EH (cell line): ENCODE results near the gene PRKG1.
A peak's percentile ranks its signal among the peaks of the same experiment; 100 is the strongest.

Experiments used
- DNase-seq: peaks from one replicate; pipeline ENCODE4 v3.0.0-alpha.2; 2015; ENCODE audit warnings: low read depth

PRKG1 gene

DNA sequence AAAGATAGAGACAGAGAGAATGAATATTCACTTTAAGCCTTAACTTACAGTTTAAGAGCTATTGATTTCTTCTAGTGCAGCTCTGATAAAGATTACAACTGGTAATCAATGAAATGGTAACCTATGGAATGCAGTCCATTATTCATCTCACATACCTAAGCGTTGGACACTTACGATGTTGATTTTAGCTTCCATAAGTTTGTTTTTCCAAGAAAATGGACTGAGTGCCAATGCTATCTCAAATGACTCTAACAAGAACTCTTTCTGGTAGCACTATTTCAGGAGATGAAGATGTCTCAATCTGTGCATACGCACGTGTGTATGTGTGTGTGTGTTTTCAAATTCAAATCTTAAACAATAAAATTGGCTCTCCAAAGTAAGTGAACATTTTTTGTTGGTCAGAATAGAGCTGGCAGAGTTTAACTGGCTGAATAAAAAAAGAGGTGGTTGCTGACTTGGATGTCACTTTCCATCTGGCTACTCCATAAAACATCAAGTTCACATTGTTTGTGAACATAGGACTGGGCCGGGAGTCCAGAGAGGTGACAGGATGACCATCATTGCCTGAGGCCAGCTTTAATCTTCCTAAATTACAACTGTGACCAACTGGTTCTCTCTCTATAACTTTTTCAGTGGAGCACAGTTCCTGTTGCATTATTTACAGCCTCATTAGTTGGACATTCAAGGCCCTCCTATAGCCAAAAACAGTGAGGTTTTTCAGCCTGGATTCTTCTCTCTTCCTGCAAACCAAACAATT is 732.0 kb downstream of the PRKG1 start:
- peak; percentile 37 for DNase-seq

DNA sequence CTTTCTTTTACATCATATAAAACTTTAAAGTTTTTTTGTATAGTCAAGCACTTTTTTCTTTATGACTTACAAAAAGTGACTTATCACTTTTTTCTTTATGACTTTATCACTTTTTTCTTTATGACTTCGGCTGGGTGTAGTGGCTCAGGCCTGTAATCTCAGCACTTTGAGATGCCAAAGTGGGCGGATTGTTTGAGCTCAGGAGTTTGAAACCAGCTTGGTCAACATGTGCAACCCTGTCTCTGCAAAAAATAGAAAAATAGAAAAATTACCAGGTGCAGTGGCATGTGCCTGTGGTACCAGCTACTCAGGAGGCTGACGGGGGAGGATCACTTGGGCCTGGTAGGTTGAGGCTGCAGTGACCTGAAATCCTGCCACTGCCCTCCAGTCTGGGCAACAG is 733.9 kb downstream of the PRKG1 start:
- DNase-seq = no peak

DNA sequence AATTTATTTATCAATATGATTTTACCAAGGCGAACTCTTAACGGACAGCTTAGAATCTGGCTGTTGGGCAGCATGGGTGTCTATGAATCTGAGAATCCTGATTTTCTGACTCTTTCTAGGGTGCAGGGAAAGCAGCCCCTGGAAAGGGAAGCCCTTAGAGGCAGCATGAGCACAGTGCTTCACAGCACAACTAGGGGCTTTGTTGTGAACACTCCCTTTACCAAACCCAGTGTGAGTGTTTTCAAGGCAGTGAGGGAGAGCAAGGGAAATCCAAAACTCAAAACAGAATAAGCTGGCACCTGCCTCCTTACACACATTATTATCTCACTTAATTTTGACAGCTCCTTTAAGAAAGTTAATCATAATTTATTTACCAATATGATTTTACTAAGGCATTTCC is 741.4 kb downstream of the PRKG1 start:
- DNase-seq = no peak

DNA sequence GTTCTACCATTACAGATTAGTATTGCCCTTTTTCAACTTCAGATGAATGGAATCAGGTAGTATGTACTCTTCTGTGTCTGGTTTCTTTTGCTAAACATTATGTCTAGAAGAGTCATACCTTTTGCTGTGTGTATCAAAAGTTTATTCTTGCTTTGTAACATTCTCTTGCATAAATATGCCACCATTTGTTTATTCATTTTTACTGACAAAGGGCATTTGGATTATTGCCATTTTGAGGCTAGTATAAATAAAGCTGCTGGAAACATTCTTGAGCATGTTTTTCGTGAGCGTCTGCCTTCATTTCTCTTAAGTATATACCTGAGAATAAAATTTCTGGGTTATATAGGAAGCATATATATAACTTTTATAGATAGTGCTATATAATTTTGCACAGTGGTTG is 746.8 kb downstream of the PRKG1 start:
- no peak for DNase-seq

DNA sequence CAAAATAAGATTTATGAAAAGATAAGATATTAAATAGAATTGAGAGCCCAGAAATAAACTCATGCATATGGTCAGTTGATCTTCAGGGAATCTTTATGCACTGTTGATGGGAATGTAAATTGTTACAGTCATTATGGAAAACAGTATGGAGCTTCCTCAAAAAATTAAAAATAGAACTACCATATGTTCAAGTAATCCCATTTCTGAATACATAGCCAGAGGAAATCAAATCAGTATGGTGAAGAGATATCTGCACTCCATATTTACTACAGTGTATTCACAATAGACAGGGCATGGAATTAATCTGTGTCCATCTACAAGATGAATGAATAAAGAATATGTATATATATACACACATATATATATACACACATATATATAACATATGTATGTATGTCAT is 747.5 kb downstream of the PRKG1 start:
- DNase-seq = no peak

DNA sequence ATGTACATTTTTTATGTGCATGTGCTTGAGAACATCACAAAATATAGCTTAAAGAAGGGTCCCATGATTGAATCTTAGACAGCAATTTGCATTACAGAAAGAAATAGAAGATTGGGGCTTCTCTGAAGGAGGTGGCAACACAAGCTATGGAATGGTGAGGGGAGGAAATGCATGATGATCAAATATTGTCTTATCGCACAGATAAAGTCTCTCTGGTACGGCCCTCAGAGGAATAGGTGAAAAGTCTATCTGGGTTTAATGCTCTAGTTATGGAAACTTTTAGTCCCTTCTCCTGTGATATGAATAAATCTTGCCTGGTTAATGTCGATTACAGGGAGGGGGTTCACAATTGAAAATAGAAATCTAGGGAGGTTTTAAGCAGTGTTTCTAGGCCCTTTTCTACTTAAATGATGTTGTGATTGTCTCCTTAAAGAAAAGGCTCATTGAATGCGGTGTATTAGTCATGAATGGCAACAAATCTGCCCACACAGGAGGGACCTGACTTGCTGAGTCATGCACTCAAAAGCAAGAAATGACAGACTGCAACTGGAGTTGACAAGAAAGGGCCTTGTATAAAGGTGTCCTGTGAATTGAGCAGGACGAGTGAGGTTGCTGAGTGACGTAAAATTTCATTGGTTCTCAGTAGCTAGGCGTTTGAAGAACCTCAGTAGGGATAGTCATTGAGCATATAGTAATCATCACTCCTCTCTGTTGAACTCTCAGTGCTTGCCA is 758.5 kb downstream of the PRKG1 start:
- peak; percentile 45 for DNase-seq

DNA sequence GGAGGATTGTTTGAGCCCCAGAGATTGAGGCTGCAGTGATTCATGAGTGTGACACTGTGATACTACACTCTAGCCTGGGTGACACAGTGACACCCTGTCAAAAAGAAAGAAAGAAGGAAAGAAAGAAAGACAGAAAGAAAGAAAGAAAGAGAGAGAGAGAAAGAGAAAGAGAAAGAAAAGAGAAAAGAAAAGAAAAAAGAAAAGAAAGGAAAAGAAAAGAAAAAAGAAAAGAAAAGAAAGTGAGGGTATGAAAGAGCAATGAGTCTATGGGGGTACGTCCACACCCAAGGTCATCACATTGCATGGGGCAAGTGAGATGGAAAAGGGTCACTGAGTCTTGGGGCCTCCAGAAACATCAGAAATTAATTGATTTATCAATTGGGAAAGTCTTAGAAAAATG is 760.3 kb downstream of the PRKG1 start:
- no peak for DNase-seq

DNA sequence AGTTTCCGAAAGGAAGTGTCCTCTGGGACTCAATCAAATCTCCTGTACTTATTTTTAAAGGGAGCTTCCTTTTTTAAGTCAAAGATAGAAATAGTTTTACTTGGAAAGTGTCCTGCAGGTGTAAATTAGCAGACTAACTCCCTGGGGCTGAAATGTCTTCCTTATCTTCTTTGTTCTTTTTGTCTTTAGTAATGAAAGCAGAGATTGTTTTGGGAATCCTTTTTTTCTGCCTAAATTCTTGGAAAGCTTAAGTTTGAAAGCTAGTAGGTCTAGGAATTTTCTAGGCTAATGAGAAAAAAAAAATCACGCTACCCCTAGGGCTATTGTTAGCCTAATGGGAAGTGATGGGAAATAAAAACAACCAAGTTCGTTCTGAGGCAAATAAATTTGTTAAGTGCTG is 764.2 kb downstream of the PRKG1 start:
- DNase-seq = no peak

DNA sequence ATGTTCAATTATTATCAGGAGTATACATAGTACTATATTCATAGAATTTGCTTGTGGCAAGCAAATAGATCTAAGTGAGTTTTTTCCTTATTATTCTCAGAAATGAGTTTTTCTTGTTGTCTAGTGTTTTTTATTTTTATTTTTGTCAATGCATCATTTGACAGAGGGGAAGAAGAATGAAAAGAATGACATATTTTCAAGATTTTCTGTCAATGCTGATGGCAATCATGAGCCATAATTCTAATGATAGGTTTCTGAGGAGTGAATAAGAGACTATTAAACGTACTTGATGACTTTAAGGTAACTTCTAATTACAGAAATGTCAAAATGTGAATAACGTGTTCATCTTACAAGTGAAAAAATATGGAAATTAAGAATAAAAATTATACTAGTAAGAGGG is 769.7 kb downstream of the PRKG1 start:
- DNase-seq = no peak

DNA sequence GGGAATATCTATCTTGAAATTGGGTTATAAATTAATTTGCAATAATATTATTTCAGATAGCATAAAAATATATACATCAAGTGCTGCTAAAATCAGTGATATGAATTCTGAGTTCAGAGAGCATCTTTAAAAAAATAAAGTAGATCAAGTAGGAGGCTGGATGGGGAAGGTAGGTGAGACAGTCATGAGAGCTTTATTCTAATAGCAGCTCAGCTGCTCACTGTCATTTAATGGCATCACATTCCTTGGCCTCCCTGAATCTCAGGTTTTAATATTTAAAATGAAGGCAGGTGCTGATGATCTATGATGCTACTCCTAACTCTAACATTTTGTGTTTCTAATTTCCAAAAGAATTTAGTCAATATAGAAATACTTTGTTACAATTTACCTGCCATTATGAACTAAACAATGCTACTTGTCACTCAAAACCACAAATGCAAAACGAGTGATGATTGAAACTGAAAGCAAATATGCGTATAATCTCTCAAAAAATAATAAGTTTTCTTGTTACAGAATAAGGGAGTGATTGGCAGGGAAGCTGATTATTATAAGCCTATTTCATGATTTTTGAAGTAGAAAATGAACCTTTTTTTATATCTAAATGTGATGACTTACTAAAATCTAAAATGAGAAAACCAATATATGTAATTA is 772.7 kb downstream of the PRKG1 start:
- no peak for DNase-seq

DNA sequence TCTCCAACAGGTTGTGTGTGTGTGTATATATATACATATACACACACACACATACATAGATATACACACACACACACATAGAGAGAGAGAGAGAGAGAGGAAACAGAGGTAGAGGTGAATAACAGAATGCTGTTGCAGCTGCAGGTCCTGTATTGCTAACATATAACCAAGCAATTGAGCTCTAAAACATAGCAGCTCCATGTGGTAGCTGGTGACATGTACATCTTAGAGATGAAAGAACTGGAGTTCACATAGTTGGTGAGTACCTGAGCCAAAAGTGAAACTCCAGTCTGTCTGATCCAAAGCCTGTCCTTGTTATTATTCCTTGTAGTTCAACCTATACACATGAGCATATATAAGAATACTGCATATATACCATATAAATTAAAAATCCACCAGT is 778.0 kb downstream of the PRKG1 start:
- no peak for DNase-seq

DNA sequence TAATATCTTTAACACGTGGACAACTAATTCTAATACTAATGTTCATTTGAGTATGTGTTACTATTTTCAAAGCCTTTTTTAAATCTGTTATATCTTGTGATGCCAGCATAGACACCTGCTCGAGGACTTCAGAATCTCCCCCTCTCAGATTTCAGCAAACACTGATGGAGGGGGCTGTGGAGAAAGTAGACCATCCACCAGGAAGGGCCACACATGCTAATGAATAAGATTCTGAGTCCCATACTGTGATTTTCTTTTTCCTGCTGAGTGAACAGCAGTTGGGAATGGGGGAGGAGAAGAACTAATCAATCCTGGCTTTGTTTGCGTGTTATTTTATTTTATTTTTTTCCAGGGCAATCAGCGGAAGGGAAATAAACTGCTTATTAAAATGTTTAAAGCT is 783.0 kb downstream of the PRKG1 start:
- no peak for DNase-seq

DNA sequence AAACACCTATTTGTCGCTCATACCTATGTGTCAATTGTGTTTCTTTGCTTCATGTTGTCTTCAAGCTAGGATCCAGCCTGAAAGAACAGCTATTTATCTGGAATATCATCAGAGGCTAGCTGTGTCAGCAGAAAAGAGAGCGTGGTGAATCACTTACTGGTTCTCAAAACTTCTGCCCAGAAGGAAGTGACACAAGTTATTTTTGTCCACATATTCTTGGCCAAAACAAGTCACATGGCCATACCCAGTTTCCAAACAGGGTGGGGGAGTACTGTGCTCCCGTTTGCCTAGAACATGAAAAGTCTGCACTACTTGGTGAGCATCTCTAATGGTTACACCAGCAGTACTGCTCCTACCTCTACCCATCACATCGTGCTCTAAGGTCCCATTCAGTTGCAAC is 786.0 kb downstream of the PRKG1 start:
- DNase-seq = peak; percentile 52

DNA sequence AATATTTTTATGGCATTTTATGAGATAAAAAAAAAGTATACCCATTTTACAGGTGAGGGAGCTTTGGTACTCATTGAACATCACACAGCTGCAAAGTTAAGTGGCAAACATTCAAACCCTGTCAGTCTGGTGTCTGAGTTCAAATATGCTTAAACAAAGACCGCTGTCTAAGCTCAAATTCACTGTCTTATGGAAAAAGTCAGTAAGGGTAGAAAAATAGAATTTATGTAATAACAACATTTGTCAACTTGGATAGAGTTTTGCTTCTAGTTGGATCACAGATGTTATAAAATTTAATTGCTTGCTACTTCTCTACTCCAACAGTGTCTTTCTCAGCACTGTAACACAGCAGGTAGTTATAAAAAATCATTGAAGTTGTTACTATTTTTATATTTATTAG is 786.8 kb downstream of the PRKG1 start:
- DNase-seq = no peak

DNA sequence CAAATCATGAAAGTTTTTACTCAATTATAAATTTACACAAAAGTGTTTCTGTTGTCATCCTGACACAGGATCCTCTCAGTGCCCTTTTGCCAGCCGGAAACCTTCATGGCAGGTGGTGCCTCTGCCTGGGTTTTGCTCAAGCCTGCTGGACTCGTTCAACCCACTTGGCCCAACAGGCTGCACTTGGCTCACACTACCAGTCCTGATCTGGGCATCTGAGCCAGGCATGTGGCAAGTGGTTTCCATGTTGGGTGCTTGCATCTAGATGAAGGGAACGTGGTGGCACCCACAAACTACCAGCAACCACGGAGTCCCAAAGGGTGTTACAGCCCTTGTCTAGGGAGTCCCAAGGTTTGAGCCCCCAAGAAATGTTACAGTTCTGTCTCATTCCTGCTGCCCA is 787.4 kb downstream of the PRKG1 start:
- no peak for DNase-seq

DNA sequence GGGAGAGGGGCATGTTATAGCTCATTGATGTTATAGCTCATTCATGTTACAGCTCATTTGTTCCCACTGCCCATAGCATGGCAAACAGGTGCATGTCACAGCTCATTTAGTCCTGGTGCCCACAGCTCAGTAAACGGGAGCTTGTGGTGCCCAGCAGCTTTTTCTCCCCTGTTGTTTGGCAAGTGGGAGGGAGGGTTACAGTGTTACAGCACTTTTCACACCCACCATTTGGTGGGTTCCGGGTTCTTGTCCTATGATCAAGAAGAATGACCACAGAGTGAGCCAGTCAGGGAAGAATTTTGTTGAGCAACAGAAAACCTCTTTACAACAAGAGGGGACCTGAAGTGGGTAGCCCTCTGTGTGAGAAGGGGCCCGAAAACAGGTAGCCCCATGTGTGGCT is 787.9 kb downstream of the PRKG1 start:
- no peak for DNase-seq

DNA sequence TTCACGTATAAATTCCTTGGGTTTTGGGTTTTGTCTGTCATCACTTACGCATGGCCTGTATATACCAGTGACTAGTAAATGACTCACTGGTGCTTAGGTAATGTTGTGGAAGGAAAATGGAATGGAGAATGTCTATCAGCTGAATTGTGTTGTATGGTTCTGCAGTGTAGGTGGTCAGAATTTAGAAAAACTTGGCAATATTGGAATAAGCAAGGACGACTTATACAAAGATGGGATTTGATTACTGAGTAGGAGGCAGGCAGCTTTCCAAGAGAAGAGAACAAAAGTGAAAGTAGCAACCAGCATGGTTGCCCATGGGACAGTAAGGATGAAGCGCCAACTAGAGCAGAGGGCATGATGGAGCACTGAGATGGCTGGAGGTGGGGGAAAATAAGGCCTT is 793.7 kb downstream of the PRKG1 start:
- DNase-seq = peak; percentile 73

DNA sequence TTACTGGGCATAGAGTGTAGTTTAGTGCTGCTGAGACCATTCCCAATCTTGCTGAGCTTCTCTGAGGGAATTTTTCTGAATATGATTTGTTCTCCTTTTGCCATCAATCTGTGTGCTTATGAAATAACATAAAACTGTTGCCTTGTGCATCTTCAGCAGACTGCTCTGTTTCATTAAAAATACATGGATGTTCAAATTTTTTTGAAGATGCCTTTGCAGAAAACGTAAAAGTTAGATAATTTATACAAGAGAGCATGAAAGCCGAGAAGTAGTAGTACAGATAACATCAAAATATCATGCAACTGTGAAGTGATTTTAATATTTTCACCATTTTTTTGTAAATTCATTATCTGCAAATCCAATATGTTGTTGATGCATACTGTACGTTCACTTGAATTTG is 799.8 kb downstream of the PRKG1 start:
- DNase-seq = no peak

DNA sequence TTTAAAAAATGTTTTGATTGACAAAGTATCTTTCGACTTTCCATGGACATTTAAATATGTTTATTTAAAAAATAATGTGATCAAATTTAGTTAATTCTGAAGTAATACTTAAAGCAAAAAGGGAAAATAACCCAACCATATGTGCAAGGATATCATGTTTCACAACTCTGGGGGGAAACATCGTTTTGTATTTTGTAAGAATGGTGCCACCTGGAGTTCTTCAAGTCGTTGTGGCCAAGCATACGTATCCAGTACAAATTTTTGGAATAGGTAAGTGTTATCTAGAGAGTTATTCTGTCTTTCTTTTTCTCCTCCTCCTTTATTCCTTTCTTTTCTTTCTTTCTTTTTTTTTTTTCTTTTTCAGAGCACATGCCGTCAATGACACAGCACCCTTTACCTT is 801.3 kb downstream of the PRKG1 start:
- DNase-seq = no peak

DNA sequence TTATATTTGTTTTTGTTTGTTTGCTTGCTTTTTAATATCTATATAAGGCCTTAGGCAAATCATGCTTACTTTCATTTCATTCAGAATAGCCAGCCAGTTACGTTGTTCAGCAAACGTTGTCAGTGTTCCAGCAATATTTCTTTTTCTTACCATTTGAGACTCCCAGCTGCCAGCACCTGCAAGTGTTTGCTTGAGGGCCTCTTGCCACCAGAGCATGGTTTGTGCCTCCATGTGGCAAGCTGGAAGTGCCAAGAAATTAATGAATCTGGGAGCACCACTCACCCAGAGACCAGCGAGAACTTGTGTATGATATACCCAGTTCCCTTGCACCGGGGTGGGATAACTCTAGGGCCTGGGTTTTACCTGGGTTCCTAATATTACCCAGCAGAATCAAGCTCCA is 802.2 kb downstream of the PRKG1 start:
- DNase-seq = no peak

DNA sequence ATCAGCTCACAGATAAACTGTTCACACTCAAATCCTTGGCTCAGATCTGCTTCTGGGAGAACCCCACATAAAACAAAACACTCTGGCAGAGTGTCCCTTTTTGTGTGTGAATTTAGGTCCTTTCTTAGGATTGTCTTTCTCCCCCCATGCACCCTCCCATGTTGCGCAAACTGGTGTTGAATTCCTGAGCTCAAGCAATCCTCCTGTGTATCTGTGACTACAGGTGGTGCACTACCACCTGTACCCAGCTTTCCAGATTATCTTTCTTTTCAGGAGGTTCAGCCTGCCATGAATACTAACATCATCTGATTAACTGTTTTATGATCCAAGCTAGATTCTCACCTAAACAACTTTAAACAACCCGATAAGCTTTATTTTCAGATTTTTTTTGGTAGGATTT is 802.7 kb downstream of the PRKG1 start:
- no peak for DNase-seq

DNA sequence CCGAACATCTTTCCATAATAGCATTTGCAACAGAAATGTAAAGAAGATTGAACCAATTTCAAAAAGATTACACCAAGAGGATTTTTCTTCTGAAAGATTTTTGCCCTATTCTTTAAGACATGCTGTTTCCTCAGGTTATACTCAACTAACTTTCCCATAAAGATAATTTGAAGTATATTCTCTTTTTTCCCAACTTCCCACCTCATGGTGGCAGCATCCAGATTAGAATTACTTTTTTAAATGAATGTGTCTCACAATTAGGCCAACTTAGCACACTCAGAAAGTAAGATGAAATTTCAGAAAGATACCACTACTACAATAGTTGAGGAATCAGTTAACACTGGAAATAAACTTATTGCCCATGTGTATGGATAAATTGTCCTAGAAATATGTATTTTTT is 803.3 kb downstream of the PRKG1 start:
- no peak for DNase-seq

DNA sequence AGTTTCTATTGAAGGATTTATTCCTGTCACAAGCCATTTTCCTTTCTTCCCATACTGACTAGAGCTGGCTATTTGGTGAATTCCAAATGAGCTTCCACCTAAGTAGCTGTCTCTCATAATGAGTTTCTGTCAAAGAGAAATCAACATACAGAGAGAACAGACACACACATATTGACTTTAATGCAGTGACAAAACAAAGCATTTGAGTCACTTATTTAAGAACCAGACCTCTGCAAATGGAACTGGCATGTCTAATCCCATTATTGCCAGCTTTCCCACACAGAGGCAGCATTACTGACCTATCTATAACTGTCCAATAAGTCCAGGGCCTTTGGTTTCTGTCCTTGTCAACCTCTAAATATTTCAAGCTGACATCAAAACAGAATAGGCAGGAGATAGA is 804.4 kb downstream of the PRKG1 start:
- DNase-seq = no peak
